SK-N-SH treated with all-trans-retinoic acid at 6 μM for 48 hours (cell line): ENCODE measurements around the gene RGS9BP.

Source experiments
- ESRRG ChIP-seq: fragments of 250-450 bp; sonication (Bioruptor Pico); IDR thresholded peaks from 2 replicates; pipeline ENCODE4 v1.6.1; 2021; ENCODE audit warnings: mild to moderate bottlenecking
- PATZ1 ChIP-seq: fragments of 250-450 bp; sonication (Bioruptor Pico); IDR thresholded peaks from 2 replicates; pipeline ENCODE4 v1.8.0; 2020; ENCODE audit warnings: mild to moderate bottlenecking, moderate library complexity, borderline replicate concordance
- PPARA ChIP-seq: fragments of 250-450 bp; sonication (Bioruptor Pico); IDR thresholded peaks from 2 replicates; pipeline ENCODE4 v1.5.0; 2020; ENCODE audit warnings: mild to moderate bottlenecking, borderline replicate concordance
- TCF4 ChIP-seq: fragments of 250-450 bp; sonication (Bioruptor Pico); IDR thresholded peaks from 2 replicates; pipeline ENCODE4 v1.8.0; 2021; ENCODE audit warnings: mild to moderate bottlenecking, moderate library complexity, borderline replicate concordance
- ZFP3 ChIP-seq: fragments of 250-450 bp; sonication (Bioruptor Pico); IDR thresholded peaks from 2 replicates; pipeline ENCODE4 v1.5.0; 2020; ENCODE audit warnings: mild to moderate bottlenecking, moderate library complexity
- ZNF565 ChIP-seq: fragments of 450-650 bp; formaldehyde crosslinking; conservative IDR thresholded peaks from 2 replicates; pipeline ENCODE4 v1.5.0; 2020; ENCODE audit warnings: low read depth, mild to moderate bottlenecking, moderate library complexity
- ZNF70 ChIP-seq: fragments of 450-650 bp; formaldehyde crosslinking; IDR thresholded peaks from 2 replicates; pipeline ENCODE4 v1.5.0; 2020; ENCODE audit warnings: mild to moderate bottlenecking, moderate library complexity
- ZNF8 ChIP-seq: fragments of 450-650 bp; formaldehyde crosslinking; IDR thresholded peaks from 2 replicates; pipeline ENCODE4 v1.5.0; 2020; ENCODE audit warnings: mild to moderate bottlenecking, moderate library complexity

- TF ChIP-seq PPARA (no peak), ESRRG (CRISPR knock-in tag) (no peak), TCF4 (CRISPR knock-in tag) (no peak), ZNF565 (CRISPR knock-in tag) (no peak), ZNF70 (CRISPR knock-in tag) (no peak), ZNF8 (CRISPR knock-in tag) (no peak), ZFP3 (CRISPR knock-in tag) (no peak), PATZ1 (no peak)
Measured at GRCh38 chr19:32691291-32691951, 15.8 kb downstream of the RGS9BP start, which contains the start of gene NUDT19.
